Measurements from ENCODE around the gene TMEM91. TPM values are rescaled to one million over a fixed set of nuclear protein-coding genes. Genes with fewer than 3 reads are reported as not detected.
A peak's percentile ranks its signal among the peaks of the same experiment; 100 is the strongest.

TMEM91 gene
- total and polyA plus RNA-seq, 2 donors (not counting 1 experiment from before 2014, with no cell fraction given), result 6.3 to 7.1 TPM

DNA sequence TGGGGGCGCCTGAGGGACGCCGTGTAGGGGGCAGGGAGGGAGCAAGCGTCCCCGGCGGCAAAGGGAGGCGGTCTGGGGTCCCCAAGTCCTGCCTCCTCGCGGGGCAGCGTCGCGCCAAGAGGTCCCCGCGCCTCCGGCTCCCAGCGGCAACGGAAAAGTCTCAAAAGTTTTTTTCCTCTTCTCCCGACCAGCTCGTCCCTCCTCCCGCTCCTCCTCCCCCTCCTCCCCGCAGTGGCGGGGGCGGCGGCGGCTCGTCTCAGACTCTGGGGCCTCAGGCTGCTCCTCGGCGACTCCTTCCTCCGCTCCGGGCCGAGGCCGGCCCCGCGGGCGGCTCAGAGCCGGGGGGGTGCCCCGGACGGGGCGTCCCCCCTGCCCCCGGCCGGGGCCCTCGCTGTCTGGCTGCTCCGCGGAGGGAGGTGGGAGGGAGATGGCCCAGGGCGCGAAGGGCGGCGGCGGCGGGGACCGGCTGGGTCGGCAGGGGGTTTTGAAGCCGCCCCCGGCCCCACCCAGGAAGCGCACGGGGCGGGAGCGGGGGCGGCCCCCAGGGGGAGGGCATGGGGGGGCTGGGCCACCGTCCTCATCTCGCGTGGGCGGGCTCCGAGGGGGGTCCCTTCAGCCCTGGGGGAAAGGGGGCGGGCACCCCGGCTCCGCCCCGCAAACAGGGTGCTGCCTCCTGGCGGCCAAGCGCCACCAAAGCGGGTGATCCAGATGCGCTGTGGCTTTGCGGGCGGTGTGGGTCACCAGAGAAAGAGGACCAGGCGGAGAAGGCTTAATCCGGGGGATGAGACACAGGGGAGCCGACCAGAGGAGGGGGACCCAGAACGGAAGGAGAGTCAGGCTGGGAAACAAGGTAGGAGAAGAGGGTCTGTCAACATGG, 22.6 kb upstream of the TMEM91 start, which contains the start of gene TGFB1:
TGFB1 (minus strand) TSS at position 457 of the 877 bp plus-strand sequence. CDS start 878 bp downstream, outside the sequence.
- ATAC-seq (ENCODE audit: low read depth), result peak; percentile 72
- H3K9me3 ChIP-seq (ENCODE audit: control extremely low read depth in 1 of 3, control insufficient read depth in 2 of 3, insufficient read depth in 1 of 3, low read length in 2 of 3), result no peaks in the 10 kb centered on the region
- peak within 1 kb of the TSS; percentile 67 to 100 (median 92) for H3K4me3 ChIP-seq (ENCODE audit: control extremely low read depth in 1 of 5, extremely low read depth in 1 of 5, insufficient read depth in 1 of 5, low read depth in 2 of 5, low read length in 4 of 5)
- Mint-ChIP-seq H3K27ac (peak within 1 kb of the TSS; percentile 92), H3K27me3 (no peaks in the 10 kb centered on the region), H3K4me1 (peaks cover 44% of the 10 kb centered on the region), H3K9me3 (ENCODE audit: insufficient read depth) (no peaks in the 10 kb centered on the region), H3K4me3 (peak within 1 kb of the TSS; percentile 93)
- intact Hi-C loops (cut with micrococcal nuclease), result loop anchor here (1.0 kb wide), 4 partner anchors 11 to 89 kb away; partner anchors contain the start of genes B9D2 and HNRNPUL1
- H2AFZ ChIP-seq (ENCODE audit: insufficient read depth, low read depth, low read length, poor library complexity, severe bottlenecking), result peak within 1 kb of the TSS; percentile 66
- H3K4me1 ChIP-seq (ENCODE audit: control insufficient read depth in 2 of 2, insufficient read depth in 2 of 2, low read length in 2 of 2), result peaks cover 26 to 30% of the 10 kb centered on the region in 2 donors
- H3K9ac ChIP-seq (ENCODE audit: low read length), result peak within 1 kb of the TSS; percentile 88
- ChIA-PET CTCF (interaction anchor here (1.5 to 7.6 kb wide), 8 partner anchors 11 to 210 kb away, joined by 5 to 130 read pairs (median 20); partner anchors contain the start of genes B9D2, CCDC97 and HNRNPUL1), POLR2A (interaction anchor here (1.2 to 5.0 kb wide), 6 partner anchors 10 to 90 kb away, joined by 3 to 69 read pairs (median 20); partner anchors contain the start of genes B9D2 and HNRNPUL1)
- DNase-seq, result peak; percentile 97
- peaks cover 48% of the 10 kb centered on the region for H3K79me2 ChIP-seq (ENCODE audit: control insufficient read depth, insufficient read depth, low read length)
- peak within 1 kb of the TSS; percentile 79 to 91 for H3K27ac ChIP-seq (ENCODE audit: low read length in 2 of 2)
- H3K4me2 ChIP-seq (replicated peaks; ENCODE audit: low read depth, low read length, poor library complexity, severe bottlenecking), result peak within 1 kb of the TSS; percentile 95
- peaks cover 0 to 5% of the 10 kb centered on the region in 2 experiments for H3K36me3 ChIP-seq (replicated peaks in 1 of 2; ENCODE audit: control extremely low read depth in 1 of 2, control insufficient read depth in 1 of 2, extremely low read depth in 1 of 2, insufficient read depth in 2 of 2, low read length in 1 of 2)
- no peaks in the 10 kb centered on the region for H3K27me3 ChIP-seq (replicated peaks in 1 of 4; ENCODE audit: control extremely low read depth in 1 of 4, control insufficient read depth in 3 of 4, insufficient read depth in 4 of 4, low read length in 3 of 4)
- peaks cover 49% of the 10 kb centered on the region for H4K20me1 ChIP-seq (ENCODE audit: control insufficient read depth, insufficient read depth, low read length, poor library complexity, severe bottlenecking)
- TF ChIP-seq, protein P1, sequence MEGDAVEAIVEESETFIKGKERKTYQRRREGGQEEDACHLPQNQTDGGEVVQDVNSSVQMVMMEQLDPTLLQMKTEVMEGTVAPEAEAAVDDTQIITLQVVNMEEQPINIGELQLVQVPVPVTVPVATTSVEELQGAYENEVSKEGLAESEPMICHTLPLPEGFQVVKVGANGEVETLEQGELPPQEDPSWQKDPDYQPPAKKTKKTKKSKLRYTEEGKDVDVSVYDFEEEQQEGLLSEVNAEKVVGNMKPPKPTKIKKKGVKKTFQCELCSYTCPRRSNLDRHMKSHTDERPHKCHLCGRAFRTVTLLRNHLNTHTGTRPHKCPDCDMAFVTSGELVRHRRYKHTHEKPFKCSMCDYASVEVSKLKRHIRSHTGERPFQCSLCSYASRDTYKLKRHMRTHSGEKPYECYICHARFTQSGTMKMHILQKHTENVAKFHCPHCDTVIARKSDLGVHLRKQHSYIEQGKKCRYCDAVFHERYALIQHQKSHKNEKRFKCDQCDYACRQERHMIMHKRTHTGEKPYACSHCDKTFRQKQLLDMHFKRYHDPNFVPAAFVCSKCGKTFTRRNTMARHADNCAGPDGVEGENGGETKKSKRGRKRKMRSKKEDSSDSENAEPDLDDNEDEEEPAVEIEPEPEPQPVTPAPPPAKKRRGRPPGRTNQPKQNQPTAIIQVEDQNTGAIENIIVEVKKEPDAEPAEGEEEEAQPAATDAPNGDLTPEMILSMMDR (IDR thresholded peaks at IDR 0.05), result peak; percentile 84
- TF ChIP-seq EZH2 (IDR thresholded peaks at IDR 0.05; ENCODE audit: borderline replicate concordance, insufficient read depth, low read depth, low read length, poor library complexity, severe bottlenecking), result no peak
- WGBS (ENCODE audit: insufficient coverage), result under 1% methylated on average over 74 of the region's 78 CpGs

Data from B cell (primary cell).